ENCODE data around the gene CXCL1.

The CXCL1 gene

GRCh38 chr4:73869130-73870055 lies at the start of gene CXCL1:
CXCL1 (plus strand) TSS chr4:73869393; CDS start chr4:73869471, 78 bp downstream.
- DNase-seq = no peak

- no peak for DNase-seq
These were observed 47.9 kb upstream of the CXCL1 start for GRCh38 chr4:73821325-73821724.

- DNase-seq = no peak
These were observed 46.8 kb upstream of the CXCL1 start for GRCh38 chr4:73822389-73822788.

- DNase-seq = no peak
These were observed 46.2 kb upstream of the CXCL1 start for GRCh38 chr4:73822812-73823504.

- DNase-seq = no peak
These were observed 45.4 kb upstream of the CXCL1 start for GRCh38 chr4:73823760-73824159.

- DNase-seq = no peak
These were observed 40.2 kb upstream of the CXCL1 start for GRCh38 chr4:73828956-73829355.

GRCh38 chr4:73831569-73831968 lies 37.6 kb upstream of the CXCL1 start:
- DNase-seq = no peak

- DNase-seq = no peak
These were observed 36.4 kb upstream of the CXCL1 start for GRCh38 chr4:73832651-73833237.

GRCh38 chr4:73836373-73837279 lies 32.6 kb upstream of the CXCL1 start, which contains the start of gene CXCL6:
CXCL6 (plus strand) TSS chr4:73836678; CDS start chr4:73836751, 73 bp downstream.
- DNase-seq = no peak

GRCh38 chr4:73839071-73839470 lies 30.1 kb upstream of the CXCL1 start:
- no peak for DNase-seq

GRCh38 chr4:73839715-73840114 lies 29.5 kb upstream of the CXCL1 start:
- DNase-seq = no peak

- no peak for DNase-seq
These were observed 27.8 kb upstream of the CXCL1 start for GRCh38 chr4:73841243-73841925.

- DNase-seq = no peak
These were observed 26.5 kb upstream of the CXCL1 start for GRCh38 chr4:73842696-73843095.

GRCh38 chr4:73843369-73843768 lies 25.8 kb upstream of the CXCL1 start:
- no peak for DNase-seq

GRCh38 chr4:73844345-73844744 lies 24.8 kb upstream of the CXCL1 start:
- DNase-seq = no peak

GRCh38 chr4:73844806-73845205 lies 24.4 kb upstream of the CXCL1 start:
- DNase-seq = no peak

- no peak for DNase-seq
These were observed 21.5 kb upstream of the CXCL1 start for GRCh38 chr4:73847526-73848182.

GRCh38 chr4:73848183-73848777 lies 20.9 kb upstream of the CXCL1 start:
- DNase-seq = no peak

GRCh38 chr4:73850261-73850970 lies 18.8 kb upstream of the CXCL1 start:
- DNase-seq = no peak

- no peak for DNase-seq
These were observed 17.9 kb upstream of the CXCL1 start for GRCh38 chr4:73851293-73851692.
